Eye (tissue), 1 donor: Measurements from ENCODE around the gene ACTR1A.

Experiments
- DNase-seq: peaks from one replicate; pipeline ENCODE4 v3.0.0-alpha.2; 2015

ACTR1A gene

DNA sequence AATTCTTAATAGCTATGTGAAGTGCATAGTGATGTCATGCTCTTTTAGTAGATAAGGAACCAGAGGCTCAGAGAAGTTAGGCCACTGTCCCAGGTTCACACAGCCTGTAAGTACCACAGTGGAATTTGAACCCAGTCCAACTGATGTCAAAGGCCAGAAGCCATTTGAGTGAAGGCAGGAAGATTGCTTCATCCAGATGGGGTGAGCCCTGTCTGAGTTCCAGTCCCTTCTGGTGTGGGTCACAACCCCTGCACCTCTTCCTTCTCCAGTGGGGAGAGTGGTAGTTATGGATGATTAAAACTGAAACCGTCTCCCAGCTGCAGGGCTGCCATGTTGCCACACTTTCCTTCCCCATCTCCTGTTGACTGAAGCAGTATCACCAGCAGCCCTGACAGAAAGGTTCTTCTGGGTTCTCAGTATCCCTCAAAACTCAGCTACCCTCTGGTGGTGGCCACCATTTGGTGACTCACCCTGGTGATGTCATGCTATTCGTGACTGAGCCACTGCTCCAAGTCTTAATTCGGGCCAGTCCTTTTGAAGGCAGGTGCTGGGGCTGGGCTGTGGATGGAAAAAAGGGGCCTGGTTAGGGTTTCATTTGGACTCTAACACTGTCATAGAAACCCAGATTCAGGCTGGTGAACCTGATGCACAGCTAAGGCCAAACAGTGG, 49.7 kb downstream of the ACTR1A start:
- DNase-seq: no peak

DNA sequence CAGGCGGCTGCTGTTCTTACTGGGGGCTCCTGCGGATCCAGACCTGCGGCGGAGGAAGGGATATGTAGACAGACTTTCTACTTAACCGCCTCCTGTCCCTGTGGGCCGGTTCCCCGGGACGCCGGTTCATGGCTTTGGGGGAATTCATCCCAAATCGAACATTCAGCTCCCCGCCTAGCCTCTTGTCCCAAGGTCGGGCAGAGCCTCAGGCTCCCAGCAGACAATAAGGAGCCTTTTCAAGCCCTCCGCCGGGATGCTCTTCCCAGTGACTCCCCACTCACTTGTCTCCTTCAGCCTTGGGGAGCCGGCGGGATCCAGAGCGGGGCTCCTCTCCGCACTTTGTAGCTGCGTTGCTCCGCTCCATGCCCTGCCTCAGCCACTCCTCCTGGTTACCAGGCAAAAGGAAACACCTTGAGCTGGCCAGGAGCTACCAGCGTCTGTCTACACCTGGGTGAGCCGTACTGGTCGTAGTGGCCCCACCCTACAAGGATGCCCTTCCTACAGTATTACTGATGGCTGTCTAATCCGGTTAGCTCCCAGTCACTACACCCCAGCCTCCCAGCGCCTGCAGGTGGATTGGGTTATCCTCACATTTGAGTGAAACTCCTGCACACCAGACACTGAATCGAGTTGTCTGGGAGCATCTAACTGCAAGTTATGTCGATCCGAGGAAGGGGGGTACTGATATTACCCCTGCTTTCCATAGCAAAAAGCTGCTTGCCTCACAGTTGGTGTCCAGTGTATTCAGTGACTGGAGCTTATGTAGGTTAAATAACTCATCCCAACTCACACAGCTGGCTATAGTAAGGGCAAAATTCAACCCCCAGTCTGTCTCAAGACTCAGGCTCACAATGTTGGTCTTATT, 51.2 kb downstream of the ACTR1A start, which contains the start of gene C10orf95:
Gene C10orf95 (minus strand): TSS at position 439 of the 865 bp plus-strand sequence. CDS start 450 bp downstream, outside the sequence.
- DNase-seq: peak; percentile 63

DNA sequence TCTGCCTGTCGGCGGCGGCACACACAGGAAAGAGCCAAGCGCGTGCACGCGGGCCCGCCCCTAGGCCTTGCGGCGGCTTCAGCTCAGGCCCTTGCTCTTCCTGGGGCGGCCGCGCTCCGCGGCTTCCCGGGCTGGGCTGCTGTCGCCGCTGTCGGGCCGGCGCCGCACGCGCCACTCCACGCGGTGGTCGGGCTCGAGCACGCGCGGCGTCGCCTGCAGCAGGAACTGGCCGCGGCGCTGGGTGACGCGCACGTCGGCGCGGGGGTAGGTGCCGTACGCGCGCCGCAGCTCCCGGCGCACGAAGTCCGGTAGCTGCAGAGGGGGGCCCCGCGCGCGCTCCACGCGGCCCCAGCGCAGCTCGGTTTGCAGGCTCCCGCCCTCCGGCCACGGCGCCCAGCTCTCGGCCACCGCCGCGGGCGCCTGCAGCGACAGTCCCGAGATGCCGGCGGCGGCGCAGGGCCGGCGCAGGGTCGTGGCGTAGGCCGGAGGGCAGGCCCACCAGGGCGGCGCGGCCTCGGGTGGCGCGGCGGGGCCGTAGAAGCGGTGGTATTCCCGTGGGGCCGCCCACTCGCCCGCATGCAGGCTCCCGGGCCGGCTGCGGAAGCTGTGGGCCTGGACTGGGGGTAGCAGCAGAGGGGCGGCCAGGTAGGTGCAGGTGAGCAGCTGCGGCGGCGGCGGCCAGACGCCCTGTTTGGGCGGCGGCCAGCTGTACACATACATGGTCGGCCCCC, 52.0 kb downstream of the ACTR1A start:
- peak; percentile 90 for DNase-seq

- DNase-seq: no peak
Measured at GRCh38 chr10:102450124-102450373, 52.5 kb downstream of the ACTR1A start.

DNA sequence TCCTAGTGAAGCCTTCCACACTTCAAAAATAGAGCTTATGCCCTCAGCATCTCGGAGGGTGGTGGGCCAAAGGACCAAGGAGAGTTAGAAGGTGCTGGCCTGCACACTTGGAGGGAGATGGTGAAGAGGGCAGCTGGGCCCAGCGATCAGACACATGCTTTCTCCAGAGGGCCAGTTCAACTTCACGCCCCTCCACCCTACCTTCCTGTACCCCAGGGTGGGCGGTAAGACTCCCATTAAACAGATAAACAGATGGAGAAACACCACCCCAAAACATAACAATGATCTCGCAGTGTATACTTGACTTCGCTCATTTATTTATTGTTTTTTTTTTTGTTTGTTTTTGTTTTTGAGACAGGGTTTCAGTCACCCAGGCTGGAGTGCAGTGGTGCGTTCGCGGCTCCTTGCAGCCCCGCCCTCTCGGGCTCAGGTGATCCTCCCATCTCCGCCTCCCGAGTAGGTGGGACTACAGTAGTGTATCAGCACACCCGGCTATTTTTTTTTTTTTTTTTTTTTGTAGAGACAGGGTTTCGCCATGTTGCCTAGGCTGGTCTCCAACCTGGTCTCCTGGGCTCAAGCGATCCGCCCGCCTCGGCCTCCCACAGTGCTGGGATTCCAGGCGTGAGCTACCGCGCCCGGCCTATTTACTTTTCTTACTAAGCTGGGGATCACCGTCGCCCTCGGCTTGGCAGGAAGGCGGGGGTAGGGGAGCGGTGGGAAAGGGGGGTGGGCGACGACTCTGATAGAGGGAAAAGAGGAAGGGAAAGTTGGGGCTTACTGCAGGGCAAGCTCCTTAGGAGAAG, 53.0 kb downstream of the ACTR1A start:
- peak; percentile 67 for DNase-seq

GRCh38 chr10:102444851-102445250, 57.7 kb downstream of the ACTR1A start:
- no peak for DNase-seq

GRCh38 chr10:102438374-102438773, 64.1 kb downstream of the ACTR1A start:
- DNase-seq: no peak

DNA sequence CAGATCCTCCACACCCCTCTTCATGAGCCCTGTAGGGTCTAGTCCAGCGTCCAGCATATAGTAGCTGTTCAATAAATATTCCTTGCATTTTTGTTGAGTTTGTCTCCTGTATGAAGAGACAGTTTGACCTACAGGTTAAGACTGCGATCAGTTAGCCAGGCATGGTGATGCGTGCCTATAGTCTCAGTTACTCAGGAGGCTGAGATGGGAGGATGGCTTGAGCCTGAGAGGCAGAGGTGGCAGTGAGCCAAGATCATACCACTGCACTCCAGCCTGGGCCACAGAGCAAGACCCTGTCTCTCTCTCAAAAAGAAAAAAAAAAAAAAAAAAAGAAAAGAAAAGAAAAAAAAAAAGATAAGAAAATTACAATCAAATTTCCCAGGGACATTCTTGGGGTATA, 65.0 kb downstream of the ACTR1A start:
- DNase-seq: no peak

DNA sequence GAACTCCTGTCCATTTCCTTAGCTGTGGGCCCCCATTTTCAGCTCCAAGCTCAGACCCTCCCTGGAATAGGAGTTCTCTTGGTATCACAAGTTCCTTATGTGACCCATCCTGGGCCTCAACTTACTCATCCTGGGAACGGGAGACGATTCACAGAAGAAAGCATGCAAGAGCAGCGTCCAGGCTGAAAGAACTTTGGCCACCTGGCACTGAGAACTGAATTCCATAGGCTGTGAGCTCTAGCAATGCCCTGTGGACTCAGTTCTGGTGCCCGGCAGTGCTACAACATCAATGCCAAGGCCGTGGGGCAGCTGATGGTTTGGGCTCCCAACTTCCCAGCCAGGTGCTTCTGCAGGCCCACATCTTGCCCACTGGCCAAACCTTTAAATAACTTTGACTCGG, 66.2 kb downstream of the ACTR1A start:
- no peak for DNase-seq

DNA sequence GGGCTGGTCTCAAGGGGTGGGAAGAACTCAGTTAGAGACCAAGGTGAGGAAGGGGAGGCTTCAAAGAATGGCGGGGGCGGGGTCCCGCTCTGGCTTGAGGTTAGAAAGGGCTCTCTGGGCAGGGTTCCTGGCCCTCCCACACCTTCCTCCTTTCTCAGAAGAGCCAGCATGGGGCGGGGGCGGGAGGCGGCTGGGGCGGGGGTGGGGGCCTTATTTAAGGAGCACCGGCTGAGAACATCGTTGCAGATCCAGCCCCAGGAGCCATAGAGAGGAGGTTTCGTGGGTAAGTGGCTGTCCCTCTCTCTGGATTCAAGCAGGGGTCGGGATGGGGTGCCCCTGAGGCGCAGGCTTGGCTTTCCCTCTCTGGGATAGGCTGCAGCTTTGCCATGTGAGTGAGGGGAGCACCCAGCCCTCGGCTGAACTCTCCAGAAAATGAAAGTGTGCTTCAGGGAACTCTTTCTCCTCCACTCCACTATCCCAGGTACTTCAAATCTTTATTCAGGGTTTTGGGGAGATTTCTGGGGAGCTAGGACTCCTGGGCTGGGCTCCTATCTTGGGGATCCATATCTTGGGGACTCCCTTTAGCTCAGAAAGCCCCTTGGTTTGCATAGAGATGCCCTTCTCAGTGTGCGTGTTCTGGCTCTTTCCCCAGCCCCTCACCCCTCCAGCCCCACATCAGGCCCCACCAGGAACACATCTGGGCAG, 66.8 kb downstream of the ACTR1A start:
- no peak for DNase-seq

- no peak for DNase-seq
Measured at GRCh38 chr10:102435133-102435497, 67.4 kb downstream of the ACTR1A start.

DNA sequence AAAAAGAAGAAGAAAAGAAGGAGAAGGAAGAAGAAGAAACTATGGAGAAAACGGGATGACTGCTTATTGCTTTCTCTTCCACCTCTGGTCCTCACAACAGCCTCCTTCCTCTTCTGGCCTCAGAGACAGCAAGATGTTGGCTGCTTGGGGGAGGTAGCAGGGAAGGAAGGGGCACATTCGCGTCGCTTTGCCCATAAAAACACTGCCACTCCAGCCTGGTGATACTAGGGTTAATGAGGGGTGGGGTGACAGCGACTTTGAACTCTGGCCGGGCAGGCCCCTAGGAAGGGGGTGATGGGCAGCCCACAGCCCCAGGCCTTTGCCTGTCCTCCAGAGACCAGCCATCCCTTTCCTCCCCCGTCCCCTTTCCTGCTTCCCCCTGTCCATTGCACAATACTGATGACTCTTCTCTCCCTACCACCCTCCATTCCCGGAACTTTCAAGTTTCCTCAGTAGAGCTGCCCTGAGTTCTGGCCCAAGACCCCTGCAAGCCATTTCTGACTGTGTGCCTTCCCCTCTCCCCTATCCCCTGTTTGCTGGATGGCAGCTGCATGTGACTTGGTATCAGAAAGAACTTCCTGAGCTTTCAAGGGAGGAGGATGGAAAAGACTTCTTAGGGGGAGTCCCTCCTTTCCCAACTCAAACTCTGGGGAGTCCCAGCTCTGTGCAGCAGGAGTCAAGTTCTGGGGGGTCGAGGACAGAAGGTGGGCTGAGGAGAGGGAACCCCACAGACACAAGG, 67.9 kb downstream of the ACTR1A start:
- DNase-seq: no peak

- DNase-seq: no peak
Measured at GRCh38 chr10:102433619-102434046, 68.9 kb downstream of the ACTR1A start.

GRCh38 chr10:102432162-102432950, 70.2 kb downstream of the ACTR1A start, which contains the start of gene CUEDC2:
CUEDC2 (minus strand) TSS chr10:102432574; CDS start chr10:102425188, 7,386 bp downstream.
- peak; percentile 99 for DNase-seq

- no peak for DNase-seq
Measured at GRCh38 chr10:102431452-102432124, 70.9 kb downstream of the ACTR1A start.

GRCh38 chr10:102429468-102429867, 73.0 kb downstream of the ACTR1A start:
- DNase-seq: no peak
